GM12892 (cell line): ENCODE data around the gene LRFN2.

Source experiments
- DNase-seq: peaks from one replicate; pipeline ENCODE4 v3.0.0; 2011; ENCODE audit not compliant: insufficient read length
- FAIRE-seq: peaks from 2 replicates; lab custom pipeline; 2011; peaks lifted over from hg19 to GRCh38; lab: Jason Lieb, UNC
- POLR2A ChIP-seq: IDR thresholded peaks from 2 replicates; pipeline ENCODE4 v1.6.1; 2011; ENCODE audit warnings: low read depth, low read length, control low read depth
- POLR2AphosphoS5 ChIP-seq: IDR thresholded peaks from 2 replicates; pipeline ENCODE4 v1.6.1; 2011; ENCODE audit warnings: low read depth, low read length, control low read depth
- TAF1 ChIP-seq: IDR thresholded peaks from 2 replicates; pipeline ENCODE4 v1.6.1; 2011; ENCODE audit warnings: low read depth, mild to moderate bottlenecking, control low read depth, low read length, borderline replicate concordance

The LRFN2 gene

GRCh38 chr6:40350747-40351217 is 236.4 kb downstream of the LRFN2 start:
- FAIRE-seq (no peak), DNase-seq (no peak)
- TF ChIP-seq TAF1 (no peak), POLR2AphosphoS5 (no peak), POLR2A (no peak)

- TF ChIP-seq POLR2AphosphoS5 (no peak), TAF1 (no peak), POLR2A (no peak)
- DNase-seq = no peak
- no peak for FAIRE-seq
Measured at GRCh38 chr6:40349901-40350746, 237.0 kb downstream of the LRFN2 start.

GRCh38 chr6:40349123-40349900 is 237.9 kb downstream of the LRFN2 start:
- TF ChIP-seq TAF1 (no peak), POLR2AphosphoS5 (no peak), POLR2A (no peak)
- FAIRE-seq (no peak), DNase-seq (no peak)

DNA sequence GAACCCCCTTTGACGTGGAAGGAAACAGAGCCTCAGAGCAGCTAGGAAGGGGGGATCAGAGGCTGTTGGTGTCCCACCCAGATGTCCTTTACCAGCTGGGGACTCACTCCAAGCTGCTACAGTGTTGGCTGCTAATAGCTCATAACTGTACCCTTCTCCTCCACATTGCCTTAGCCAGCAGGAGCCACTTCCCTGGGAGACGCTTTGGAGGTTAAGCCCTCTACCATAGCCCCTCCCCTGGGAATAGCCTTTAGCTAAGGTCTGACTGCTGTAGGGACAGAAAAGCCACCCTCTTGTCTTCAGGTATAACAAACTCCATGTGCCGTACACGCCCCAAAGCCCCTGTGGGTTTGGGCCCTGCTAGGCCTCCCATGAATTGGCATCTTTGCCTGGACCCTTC is 238.6 kb downstream of the LRFN2 start:
- no peak for FAIRE-seq
- TF ChIP-seq POLR2A (no peak), TAF1 (no peak), POLR2AphosphoS5 (no peak)

GRCh38 chr6:40347571-40348011 is 239.6 kb downstream of the LRFN2 start:
- DNase-seq = no peak
- no peak for FAIRE-seq
- TF ChIP-seq POLR2AphosphoS5 (no peak), TAF1 (no peak), POLR2A (no peak)

More for the DNA sequence above, 238.6 kb downstream of the LRFN2 start:
- DNase-seq = no peak

DNA sequence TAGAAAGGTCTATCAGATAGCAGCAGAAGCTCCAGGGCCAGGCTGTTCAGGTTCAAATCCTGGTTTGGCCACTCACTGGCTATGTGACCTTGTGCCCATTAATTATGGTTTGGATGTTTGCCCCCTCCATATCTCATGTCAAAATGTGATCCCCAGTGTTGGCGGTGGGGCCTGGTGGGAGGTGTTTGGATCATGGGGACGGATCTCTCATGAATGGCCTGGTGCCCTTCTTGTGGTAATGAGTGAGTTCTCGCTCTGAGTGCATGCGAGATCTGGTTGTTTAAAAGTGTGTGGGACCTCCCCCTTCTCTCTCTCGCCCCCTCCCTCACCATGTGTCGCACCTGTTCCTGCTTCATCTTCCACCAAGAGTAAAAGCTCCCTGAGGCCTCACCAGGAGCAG is 240.9 kb downstream of the LRFN2 start:
- DNase-seq (no peak), FAIRE-seq (no peak)
- no peak for TF ChIP-seq TAF1
- TF ChIP-seq POLR2AphosphoS5 = no peak
- TF ChIP-seq POLR2A = no peak

GRCh38 chr6:40344566-40345167 is 242.5 kb downstream of the LRFN2 start:
- TF ChIP-seq TAF1 = no peak
- no peak for TF ChIP-seq POLR2A
- TF ChIP-seq POLR2AphosphoS5 = no peak
- FAIRE-seq (no peak), DNase-seq (no peak)

- FAIRE-seq = no peak
Measured at GRCh38 chr6:40343877-40344565, 243.1 kb downstream of the LRFN2 start.

DNA sequence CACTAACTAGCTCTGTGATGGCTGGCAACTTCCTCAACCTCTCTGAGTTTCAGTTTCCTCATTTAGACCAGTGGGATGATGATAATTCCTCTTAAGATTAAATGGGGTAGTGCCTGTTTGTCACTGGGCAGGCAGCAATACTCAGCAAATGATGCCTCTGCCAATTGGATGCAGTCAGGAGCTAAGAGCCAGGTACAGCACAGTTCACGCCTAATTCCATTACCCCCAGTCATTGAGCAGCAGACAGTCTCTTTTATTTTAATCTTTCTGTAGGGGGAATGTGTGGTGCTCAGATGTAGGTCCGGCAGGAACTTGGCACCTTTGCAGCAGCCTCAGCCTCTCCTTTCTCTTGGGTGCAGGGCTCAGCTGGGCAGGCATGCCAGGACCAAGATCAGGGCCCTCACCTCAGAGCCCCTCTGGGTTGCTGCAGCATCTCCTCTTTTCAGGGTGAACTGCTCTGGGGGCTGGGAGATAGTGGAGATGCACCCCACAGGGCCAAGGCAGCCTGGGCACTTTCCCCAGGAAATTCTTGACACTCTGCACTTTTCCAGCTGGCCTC is 243.8 kb downstream of the LRFN2 start:
- no peak for FAIRE-seq
- no peak for TF ChIP-seq TAF1
- TF ChIP-seq POLR2A = no peak
- TF ChIP-seq POLR2AphosphoS5 = no peak
- no peak for DNase-seq

More at GRCh38 chr6:40343877-40344565, 243.1 kb downstream of the LRFN2 start:
- no peak for TF ChIP-seq POLR2A
- no peak for TF ChIP-seq POLR2AphosphoS5
- TF ChIP-seq TAF1 = no peak
- DNase-seq = no peak

DNA sequence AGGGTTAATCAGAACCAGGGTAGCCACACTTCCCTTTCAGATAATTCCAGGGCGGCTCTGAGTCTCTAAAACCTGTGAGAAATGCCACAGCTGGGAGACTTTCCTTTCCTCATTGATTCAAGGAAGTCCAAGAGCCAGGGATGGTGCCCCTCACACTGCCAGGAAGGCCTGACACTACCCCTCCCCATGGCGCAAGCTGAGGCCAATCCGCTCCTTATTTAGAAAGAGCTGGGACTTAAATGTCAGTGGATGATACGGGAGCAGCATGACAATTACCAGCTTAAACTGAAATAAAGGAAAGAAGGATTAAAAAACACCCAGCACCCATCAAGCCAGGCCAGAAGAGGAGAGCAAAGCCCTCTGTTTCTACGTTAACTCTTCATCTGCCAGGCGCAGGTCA is 244.4 kb downstream of the LRFN2 start:
- FAIRE-seq = no peak

DNA sequence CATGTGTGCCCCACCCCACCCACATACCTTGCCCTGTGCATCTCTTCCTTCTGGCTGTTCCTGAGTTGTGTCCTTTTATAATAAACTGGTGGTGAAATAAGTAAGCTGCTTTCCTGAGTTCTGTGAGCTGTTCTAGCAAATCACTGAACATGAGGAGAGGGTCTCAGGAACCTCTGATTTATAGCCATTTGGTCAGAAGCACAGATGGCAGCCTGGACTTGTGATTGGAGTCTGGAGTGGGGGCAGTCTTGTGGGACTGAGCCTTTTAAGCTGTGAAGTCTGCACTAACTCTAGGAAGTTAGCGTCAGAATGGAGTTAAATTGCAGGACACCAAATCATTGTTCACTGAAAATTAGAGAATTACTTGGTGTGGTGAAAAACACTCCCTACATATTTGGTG is 245.4 kb downstream of the LRFN2 start:
- TF ChIP-seq POLR2A = no peak
- no peak for TF ChIP-seq TAF1
- TF ChIP-seq POLR2AphosphoS5 = no peak
- no peak for DNase-seq
- no peak for FAIRE-seq

More for the DNA sequence above, 244.4 kb downstream of the LRFN2 start:
- no peak for DNase-seq
- TF ChIP-seq POLR2A = no peak
- no peak for TF ChIP-seq TAF1
- no peak for TF ChIP-seq POLR2AphosphoS5
